AG09309 (cell line): ENCODE data around the gene SPATA31E1.

Experiments used
- DNase-seq: peaks from one replicate; pipeline ENCODE4 v3.0.0-alpha.2; 2010; ENCODE audit warnings: low read depth
- H3K4me3 ChIP-seq: 2 replicates; pipeline ENCODE4 v1.5.1; 2011; ENCODE audit warnings: mild to moderate bottlenecking, low read depth, low read length, moderate library complexity; ENCODE audit not compliant: control insufficient read depth
- TF ChIP-seq, protein P1 (sequence below): IDR thresholded peaks from 2 replicates; pipeline ENCODE4 v1.5.1; 2011; ENCODE audit warnings: mild to moderate bottlenecking, low read depth, low read length, inconsistent platforms; ENCODE audit not compliant: insufficient read depth, control insufficient read depth; ENCODE audit errors: missing control alignments

The SPATA31E1 gene

GRCh38 chr9:87884578-87885459 is 2.1 kb downstream of the SPATA31E1 start:
- no peak for DNase-seq
- TF ChIP-seq, protein P1, sequence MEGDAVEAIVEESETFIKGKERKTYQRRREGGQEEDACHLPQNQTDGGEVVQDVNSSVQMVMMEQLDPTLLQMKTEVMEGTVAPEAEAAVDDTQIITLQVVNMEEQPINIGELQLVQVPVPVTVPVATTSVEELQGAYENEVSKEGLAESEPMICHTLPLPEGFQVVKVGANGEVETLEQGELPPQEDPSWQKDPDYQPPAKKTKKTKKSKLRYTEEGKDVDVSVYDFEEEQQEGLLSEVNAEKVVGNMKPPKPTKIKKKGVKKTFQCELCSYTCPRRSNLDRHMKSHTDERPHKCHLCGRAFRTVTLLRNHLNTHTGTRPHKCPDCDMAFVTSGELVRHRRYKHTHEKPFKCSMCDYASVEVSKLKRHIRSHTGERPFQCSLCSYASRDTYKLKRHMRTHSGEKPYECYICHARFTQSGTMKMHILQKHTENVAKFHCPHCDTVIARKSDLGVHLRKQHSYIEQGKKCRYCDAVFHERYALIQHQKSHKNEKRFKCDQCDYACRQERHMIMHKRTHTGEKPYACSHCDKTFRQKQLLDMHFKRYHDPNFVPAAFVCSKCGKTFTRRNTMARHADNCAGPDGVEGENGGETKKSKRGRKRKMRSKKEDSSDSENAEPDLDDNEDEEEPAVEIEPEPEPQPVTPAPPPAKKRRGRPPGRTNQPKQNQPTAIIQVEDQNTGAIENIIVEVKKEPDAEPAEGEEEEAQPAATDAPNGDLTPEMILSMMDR, result no peak
- no peak overlapping the region for H3K4me3 ChIP-seq

GRCh38 chr9:87885484-87886189 is 3.0 kb downstream of the SPATA31E1 start:
- TF ChIP-seq, protein P1, result no peak
- no peak overlapping the region for H3K4me3 ChIP-seq
- DNase-seq, result no peak

- no peak for DNase-seq
- no peak overlapping the region for H3K4me3 ChIP-seq
- TF ChIP-seq, protein P1, result no peak
Measured at GRCh38 chr9:87886210-87886932, 3.7 kb downstream of the SPATA31E1 start.

GRCh38 chr9:87886933-87887505 is 4.3 kb downstream of the SPATA31E1 start:
- no peak overlapping the region for H3K4me3 ChIP-seq
- no peak for DNase-seq
- TF ChIP-seq, protein P1, result no peak

DNA sequence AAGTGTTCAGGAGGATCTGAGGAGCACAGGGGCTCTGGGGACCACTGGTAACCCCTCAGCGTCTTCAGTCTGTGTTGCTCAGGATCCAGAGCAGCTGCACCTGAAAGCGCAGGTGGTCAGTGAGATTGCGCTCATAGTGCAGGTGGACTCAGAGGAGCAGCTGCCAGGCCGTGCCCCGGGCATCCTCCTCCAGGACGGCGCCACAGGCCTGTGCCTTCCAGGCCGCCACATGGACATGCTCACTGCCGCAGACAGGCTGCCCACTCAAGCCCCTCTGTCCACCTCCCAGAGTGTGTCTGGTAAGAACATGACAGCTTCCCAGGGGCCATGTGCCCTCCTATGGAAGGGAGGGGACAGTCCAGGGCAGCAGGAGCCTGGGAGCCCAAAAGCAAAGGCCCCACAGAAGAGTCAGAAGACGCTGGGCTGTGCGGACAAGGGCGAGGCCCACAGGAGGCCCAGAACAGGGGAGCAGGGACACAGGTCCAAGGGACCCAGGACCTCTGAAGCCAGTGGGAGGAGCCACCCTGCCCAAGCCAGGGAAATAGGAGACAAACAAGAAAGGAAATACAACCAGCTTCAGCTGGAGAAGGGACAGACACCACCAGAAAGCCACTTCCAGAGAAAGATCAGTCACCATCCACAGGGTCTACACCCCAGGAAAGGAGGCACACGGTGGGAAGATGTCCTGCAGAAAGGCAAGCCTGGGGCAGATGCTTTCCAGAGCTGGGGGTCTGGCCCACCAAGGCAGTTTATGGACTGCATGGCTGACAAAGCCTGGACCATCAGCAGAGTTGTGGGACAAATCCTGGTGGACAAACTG is 5.2 kb downstream of the SPATA31E1 start:
- TF ChIP-seq, protein P1, result no peak
- H3K4me3 ChIP-seq, result no peak overlapping the region
- no peak for DNase-seq

DNA sequence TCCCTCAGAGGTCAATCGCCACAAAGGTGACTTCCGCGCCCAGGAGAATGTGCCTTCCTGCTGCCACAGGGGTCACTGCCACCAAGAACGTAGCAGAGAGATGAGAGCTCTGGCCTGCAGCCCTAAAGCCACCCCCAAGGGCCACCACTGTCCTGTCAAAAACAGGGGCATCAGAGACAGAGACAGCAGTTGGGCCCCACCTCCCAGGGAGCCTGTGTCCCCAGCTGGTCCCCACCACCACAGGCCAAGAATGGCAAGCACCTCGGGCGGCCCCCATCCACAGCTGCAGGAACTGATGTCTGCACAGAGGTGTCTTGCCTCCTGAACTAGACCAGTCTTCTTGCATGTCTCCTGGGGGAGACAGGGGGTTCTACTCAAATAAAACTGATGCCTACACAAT is 5.8 kb downstream of the SPATA31E1 start:
- TF ChIP-seq, protein P1, result no peak
- no peak for DNase-seq
- no peak overlapping the region for H3K4me3 ChIP-seq
